Epithelial cell of prostate (primary cell): ENCODE results near the gene IGSF8.
"Not testable (repeated sequence)": the region's sequence is repeated elsewhere in the genome, so short reads cannot be mapped to it uniquely, and the experiment has no call there.

Source experiments
- DNase-seq: peaks from one replicate; pipeline ENCODE4 v3.0.0-alpha.2; 2011; ENCODE audit warnings: low read depth, low spot score
- H3K27ac ChIP-seq: fragments of 450-650 bp; 2 replicates; pipeline ENCODE4 v1.5.1; 2017; ENCODE audit warnings: mild to moderate bottlenecking

IGSF8 gene

DNA sequence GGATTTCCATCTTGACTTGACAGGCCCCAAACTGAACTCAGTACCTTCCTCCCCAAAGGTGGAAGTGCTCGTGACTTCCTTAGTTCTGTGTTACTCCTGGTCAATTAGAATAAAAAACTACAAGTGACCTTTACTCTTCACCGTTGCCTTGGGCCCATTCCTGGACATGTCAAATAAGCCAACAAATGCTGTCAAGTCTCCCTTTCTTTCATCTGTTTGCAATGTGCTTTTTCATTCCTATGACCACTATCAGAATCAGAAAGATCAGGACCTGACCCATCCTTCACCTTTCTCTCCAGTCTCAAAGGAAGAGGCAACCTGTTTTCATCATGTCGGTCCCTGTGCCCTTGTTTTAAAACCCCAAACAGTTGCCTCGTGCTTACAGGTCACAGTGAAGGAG is 23.6 kb downstream of the IGSF8 start:
- H3K27ac ChIP-seq = no peak overlapping the region
- no peak for DNase-seq

DNA sequence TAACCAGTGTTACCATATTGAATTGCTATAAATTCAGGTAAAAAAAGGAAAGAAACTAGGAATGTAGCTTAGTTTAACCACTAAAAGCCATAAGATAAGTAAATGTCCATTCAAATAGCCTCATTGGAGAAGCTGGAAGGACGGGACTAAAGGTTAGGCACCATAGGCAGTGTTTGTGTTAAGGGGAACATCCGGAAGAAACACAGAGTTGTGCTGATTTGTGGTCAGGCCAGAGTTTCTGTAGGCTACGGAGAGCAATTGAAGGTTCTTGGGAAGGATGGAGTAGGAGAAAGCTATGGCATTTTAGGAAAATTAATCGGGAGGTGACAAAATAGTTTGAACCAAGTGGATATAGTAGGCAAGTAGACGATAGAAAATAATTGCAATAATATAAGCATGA is 27.1 kb downstream of the IGSF8 start:
- no peak for DNase-seq
- H3K27ac ChIP-seq = no peak overlapping the region

- H3K27ac ChIP-seq = no peak overlapping the region
- no peak for DNase-seq
These were observed 27.9 kb downstream of the IGSF8 start for GRCh38 chr1:160070243-160071163.

DNA sequence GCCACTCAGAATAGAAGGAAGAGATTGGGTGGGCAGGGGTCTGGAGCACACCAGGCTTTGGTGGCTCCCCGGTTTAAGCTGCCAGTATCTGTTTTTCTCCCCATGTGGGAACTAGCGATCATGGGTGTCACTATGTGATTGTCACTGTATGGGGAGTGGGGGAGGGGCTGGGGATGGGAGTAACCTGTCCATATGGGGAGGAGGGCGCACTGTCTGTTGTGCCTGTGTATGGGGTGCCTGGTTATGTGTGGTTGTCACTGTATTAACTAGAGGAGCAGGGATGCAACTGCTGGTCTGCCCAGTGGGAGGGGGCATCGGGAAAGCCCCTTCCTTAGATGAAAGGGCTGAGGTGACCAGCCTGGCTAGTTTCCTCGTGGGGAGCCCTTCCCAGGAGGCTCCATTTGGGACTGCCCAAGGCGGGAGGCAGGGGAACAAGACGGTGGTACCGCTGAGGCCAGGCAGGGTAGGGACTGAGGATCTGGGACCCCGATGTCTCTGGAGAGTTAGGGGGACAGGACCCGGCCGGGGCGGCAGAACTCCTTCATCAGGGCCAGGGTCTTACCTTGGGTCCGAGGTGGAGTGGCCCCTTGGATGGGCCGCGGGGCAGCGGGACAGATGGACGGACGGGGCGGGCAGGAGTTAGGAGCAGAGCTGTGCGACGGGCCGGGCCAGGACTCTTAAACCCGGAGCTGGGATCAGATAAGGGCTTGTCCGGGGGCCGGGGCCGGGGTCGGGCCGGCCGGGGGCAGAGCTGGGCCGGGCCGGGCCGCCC is 28.8 kb downstream of the IGSF8 start, which contains the start of gene KCNJ10:
TSS of gene KCNJ10 (minus strand) at position 701 of the 772 bp plus-strand sequence. CDS start 27,628 bp downstream, outside the sequence.
- no peak for DNase-seq
- H3K27ac ChIP-seq = no peak within 1 kb of the TSS

DNA sequence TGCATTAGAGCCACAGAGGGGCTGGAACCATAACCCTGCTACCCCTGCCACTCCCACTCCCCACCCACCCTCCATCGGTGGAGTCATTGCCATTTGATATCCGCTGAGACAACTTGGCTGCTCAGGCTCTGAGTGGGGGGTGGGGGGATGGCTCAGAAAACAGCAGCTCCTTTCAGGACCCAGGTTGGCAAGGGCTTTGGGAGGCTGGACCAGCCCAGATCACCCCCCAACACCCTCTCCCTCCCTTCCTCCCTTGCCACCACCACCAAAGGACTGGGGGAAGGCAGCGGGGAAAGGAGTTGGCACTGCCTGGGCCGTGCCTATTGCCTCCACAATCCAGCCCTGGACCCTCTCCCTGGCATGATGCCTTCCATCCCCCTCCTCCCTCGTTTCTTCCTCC is 30.2 kb downstream of the IGSF8 start:
- no peak overlapping the region for H3K27ac ChIP-seq
- no peak for DNase-seq

DNA sequence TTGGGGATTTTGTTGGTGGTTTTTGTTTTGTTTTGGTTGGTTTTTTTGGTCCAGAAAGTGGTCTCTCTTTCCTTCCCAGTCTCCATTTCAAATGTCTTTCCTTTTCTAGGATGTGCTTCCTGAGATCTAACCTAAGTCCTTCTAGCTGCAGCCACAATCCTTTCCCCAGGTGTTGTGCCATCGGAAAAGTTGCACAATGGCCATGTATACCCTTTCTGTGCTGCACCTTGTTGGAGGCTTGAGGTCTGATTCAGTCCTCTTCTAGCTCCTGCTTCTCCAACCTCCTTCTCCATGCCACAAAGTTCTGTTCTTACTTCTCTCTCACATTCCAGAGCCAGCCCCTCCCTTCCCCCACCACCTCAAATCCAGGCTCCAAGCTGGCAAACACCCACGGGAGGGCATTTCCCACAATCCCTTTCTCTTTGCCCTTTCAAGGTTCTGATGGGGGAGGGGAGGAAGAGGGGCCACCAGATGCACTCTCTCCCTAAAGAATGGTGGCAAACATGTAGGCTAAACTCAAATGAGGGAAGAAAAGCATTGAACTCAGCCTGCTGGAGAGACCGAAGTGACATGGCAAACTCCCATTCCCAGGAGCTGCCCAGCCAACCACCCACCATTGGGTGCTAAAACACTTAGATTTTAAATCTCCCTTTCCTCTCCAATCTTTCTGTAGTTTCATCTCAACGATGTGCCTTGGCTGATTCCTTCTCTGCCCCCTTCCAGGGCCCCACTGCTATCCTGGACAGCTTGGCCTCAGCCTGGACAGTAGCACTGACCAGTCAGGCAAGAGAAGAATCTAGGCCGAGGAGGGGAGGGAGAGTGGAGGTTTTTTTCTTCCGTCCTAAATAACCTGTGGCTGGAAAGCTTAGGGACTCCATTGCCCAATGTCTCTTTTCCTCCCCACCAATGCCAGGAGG is 31.3 kb downstream of the IGSF8 start:
- no peak for DNase-seq

DNA sequence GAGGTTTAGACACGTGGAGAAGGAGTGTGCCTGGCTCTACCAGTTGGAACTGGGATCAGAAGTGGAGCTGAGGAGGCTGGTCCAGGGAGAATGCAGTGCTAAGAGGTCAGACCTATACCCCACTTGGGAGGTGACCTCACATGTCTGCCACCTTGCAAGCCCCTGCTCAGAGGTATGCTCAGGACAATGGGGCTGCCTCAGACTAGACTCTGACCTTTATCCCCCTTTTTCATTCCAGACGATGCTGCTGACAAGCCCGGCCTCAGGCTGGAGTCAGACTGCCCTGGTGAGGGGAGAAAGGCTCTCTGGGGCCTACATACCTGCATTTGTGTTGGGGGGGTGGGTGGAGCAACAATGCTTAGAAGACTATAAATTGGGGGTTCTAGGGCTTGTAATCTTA is 33.7 kb downstream of the IGSF8 start:
- no peak overlapping the region for H3K27ac ChIP-seq
- DNase-seq = no peak

More for the DNA sequence above, 31.3 kb downstream of the IGSF8 start:
- no peak overlapping the region for H3K27ac ChIP-seq

DNA sequence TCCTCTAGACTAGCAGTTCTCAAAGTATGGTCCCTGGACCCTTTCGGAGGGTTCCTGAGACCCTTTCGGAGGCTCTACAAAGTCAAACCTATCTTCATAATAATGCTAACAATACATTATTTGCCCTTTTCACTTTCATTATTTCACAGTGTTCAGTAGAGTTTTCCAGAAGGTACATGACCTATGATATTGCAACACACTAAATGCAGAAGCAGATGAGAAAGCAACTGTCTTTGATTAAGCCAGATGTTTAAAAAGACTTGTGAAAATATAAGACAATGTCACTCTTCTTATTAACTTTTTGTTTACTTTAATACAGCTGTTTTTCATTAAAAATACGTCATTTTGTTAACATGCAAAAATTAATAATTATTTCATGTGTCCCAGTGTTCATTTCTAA is 34.3 kb downstream of the IGSF8 start:
- DNase-seq = no peak
- no peak overlapping the region for H3K27ac ChIP-seq

GRCh38 chr1:160063176-160063575 is 35.2 kb downstream of the IGSF8 start:
- no peak overlapping the region for H3K27ac ChIP-seq
- DNase-seq = no peak

DNA sequence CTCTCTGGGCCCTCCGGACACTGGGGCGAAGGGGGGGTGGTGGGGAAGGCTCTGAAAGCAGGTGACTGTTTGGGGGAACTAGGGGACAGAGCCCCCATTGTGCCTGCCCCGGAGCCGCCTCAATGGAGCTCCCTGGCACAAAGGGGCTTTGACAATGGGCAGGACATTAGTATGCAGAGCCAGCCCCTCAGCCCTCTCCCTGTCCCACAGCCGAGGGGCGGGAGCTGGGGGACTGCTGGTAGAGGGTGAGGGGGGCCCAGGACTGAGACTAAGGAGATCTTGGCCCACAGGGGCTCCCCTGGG is 36.2 kb downstream of the IGSF8 start:
- H3K27ac ChIP-seq = no peak overlapping the region
- DNase-seq = no peak

- DNase-seq = no peak
- H3K27ac ChIP-seq = no peak overlapping the region
These were observed 36.8 kb downstream of the IGSF8 start for GRCh38 chr1:160061369-160062229.

GRCh38 chr1:160058087-160058486 is 40.3 kb downstream of the IGSF8 start:
- no peak for DNase-seq
- H3K27ac ChIP-seq = no peak overlapping the region

DNA sequence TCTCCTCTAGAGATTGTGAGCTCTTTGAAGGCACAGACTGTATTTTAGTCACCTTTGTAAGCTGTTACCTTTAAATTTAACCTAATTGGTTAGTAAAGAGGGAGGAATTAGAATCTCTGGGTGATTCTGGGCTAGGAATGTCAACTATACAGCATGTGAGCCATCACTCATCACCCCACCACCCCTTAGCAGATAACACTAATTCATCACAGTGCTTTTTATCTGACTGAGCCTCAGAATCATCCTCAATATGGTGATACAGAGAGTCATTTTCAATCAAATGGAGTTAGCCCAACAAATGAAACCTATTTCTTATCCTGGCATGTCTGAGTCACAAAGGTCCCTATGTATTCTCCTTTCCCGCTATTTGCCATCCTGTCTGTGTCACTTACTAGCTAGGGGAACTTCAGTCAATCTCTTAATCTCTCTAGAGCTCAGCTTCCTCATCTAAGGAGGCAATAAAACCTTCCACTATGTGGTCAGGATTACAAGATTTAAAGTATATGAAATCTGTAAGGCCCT is 41.7 kb downstream of the IGSF8 start:
- DNase-seq = no peak
- H3K27ac ChIP-seq = no peak overlapping the region

DNA sequence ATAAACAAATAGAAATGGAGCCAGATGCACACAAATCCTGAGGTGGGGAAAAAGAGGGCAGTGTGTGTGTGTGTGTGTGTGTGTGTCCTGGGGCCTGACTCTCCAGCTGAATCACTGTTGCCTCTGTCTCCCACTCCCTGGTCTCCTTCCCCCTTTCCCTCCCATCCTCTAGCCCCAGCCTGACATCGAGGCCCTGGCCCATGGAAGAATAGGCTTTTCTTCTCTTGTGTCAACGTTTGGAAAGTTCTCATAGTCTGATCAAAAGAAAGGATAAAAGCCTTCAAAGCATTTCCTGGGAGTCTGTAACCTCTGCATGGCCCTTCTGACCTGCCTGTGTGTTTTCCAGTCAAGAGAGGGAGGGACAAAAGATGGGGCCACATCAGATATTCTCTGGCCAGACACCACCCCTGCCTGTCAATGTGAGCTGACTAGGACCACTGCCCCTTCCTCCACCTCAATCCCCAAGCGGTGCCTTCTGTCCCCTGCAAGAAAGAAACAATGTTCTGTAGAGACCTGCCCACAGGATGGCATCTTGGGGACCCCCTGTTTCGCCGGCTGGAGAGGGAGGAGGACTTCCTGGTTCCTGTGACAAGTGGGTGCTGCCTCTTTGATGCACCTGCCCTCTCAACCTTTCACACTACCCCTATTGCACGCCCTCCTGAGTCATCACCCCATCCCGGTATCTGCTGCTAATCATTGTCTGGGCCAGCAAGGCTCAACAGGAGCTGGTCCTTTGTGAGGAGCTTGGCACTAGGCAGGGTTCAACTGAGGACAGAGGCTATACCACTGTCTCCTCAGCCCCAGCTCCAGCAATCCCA is 44.7 kb downstream of the IGSF8 start:
- no peak for DNase-seq
- no peak overlapping the region for H3K27ac ChIP-seq

DNA sequence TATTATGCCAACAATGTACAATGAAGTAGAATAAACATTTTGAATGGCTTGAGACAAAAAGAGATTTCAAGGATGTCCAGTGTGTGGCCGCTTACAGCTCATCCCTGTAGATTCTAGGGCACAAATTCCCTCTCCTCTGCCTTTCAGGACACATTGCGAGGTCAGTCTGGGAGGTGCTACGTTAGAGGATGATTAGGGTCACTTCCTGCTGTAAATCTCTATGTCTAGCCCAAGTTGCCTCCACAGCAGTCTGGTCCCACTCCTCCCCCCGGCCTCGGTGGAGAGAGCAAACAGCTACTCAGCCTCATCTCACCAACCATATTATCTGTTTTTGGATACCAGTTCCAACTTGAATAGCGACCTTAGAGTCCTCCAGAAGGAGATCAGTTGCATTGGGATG is 45.5 kb downstream of the IGSF8 start:
- no peak overlapping the region for H3K27ac ChIP-seq
- no peak for DNase-seq

DNA sequence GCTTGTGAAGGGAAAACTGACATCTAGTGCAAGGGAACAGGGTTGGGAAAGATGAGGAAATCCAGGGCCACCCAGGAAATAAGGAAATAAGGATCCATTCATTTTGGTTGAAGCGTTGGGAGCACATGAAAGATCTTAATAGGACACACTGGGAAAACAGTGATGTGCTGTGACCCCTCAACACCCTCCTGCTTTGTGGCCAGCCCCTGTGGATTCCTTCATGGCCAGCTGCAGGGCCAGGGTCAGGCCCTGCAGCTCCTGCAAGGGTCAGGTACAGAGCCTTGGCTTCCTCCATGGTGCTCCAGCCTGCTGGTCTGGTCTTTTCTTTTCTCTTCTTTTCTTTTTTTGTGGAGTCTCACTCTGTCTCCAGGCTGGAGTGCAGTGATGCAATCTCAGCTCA is 47.8 kb downstream of the IGSF8 start:
- no peak for DNase-seq

GRCh38 chr1:160050182-160050581 is 48.2 kb downstream of the IGSF8 start:
- not testable (repeated sequence) for DNase-seq, H3K27ac ChIP-seq

More for the DNA sequence above, 47.8 kb downstream of the IGSF8 start:
- no peak overlapping the region for H3K27ac ChIP-seq

- no peak for DNase-seq
- no peak overlapping the region for H3K27ac ChIP-seq
These were observed 49.3 kb downstream of the IGSF8 start for GRCh38 chr1:160049101-160049500.
